Measurements from ENCODE around the gene AGTRAP.

AGTRAP gene

DNA sequence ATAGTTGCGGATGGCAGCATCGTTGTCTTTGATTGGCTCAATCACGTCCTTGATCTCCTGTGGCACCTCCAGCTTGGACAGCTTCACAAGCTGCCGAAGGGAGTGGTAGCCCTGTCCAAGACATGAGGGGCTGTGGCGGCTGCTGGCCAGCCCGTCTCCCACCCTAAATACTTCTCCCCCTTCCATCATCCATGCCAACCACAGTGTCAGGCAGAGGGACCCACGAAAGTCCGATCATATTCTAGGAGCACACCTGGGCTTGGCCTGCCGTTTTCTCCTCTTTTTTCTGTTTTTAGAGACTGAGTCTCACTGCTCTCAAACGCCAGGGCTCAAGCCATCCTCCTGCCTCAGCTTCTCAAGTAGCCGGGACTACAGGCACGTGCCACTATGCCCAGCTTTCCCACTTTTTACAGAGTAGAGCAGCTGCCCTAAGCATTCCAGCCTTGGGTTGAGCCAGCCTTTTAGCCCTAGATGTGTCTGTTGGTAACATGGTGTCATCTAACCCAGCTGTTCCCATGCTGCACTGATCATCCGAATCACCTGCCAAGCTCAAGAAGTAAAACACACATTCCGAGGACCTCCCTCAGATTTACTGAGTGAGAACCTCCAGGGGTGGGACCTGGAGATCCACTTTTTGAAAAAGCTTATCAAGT is 59.4 kb downstream of the AGTRAP start:
- in situ Hi-C loops (cut with MboI; ENCODE audit: low sequenced_read_pairs) = no loop called here

GRCh38 chr1:11796036-11796828 is 60.3 kb downstream of the AGTRAP start:
- in situ Hi-C loops (cut with MboI; ENCODE audit: low sequenced_read_pairs) = no loop called here

GRCh38 chr1:11797525-11798216 is 61.7 kb downstream of the AGTRAP start:
- in situ Hi-C loops (cut with MboI; ENCODE audit: low sequenced_read_pairs) = no loop called here

- in situ Hi-C loops (cut with MboI; ENCODE audit: low sequenced_read_pairs) = no loop called here
Observed at GRCh38 chr1:11799099-11799498, 63.2 kb downstream of the AGTRAP start.

- in situ Hi-C loops (cut with MboI; ENCODE audit: low sequenced_read_pairs) = no loop called here
Observed at GRCh38 chr1:11799896-11800295, 64.0 kb downstream of the AGTRAP start.

DNA sequence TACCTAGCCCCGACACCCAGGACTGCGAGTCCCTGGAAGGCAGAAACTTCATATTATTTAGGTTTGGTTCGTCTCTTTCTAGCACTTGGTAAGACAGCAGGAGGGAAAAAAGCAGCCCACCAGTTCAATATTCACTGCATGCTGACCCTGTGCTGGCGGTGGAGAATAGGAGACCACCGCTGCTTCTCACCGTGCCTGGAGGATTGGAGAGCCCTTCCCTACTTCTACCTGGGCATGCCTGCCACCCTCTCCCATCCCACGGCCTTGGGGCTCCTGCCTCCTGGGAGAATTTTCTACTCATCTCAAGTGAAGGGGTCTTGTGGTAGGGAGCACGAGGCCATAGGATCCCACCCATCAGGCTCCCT is 64.4 kb downstream of the AGTRAP start:
- in situ Hi-C loops (cut with MboI; ENCODE audit: low sequenced_read_pairs) = no loop called here
